Rectal smooth muscle tissue (tissue), 1 donor: ENCODE data around the gene IFI16.
"Not testable (repeated sequence)": the region's sequence is repeated elsewhere in the genome, so short reads cannot be mapped to it uniquely, and the experiment has no call there.

Source experiments
- H3K27ac ChIP-seq: one replicate; pipeline ENCODE4 v1.7.0; 2013; ENCODE audit warnings: low read depth, low read length, inconsistent platforms
- H3K27me3 ChIP-seq: one replicate; pipeline ENCODE4 v1.7.0; 2013; ENCODE audit warnings: low read length; ENCODE audit not compliant: control insufficient read depth, insufficient read depth
- H3K36me3 ChIP-seq: one replicate; pipeline ENCODE4 v1.7.0; 2013; ENCODE audit warnings: low read length; ENCODE audit not compliant: control insufficient read depth, insufficient read depth
- H3K4me1 ChIP-seq: one replicate; pipeline ENCODE4 v1.7.0; 2013; ENCODE audit warnings: low read length; ENCODE audit not compliant: control insufficient read depth, insufficient read depth
- H3K4me3 ChIP-seq: one replicate; pipeline ENCODE4 v1.7.0; 2013; ENCODE audit warnings: low read length
- H3K9ac ChIP-seq: one replicate; pipeline ENCODE4 v1.7.0; 2013; ENCODE audit warnings: low read length

Gene IFI16

GRCh38 chr1:159010391-159010790 lies 684 bp downstream of the IFI16 start:
- peak overlapping the region; percentile 83 for H3K27ac ChIP-seq
- no peaks in the 10 kb centered on the region for H3K36me3 ChIP-seq
- H3K27me3 ChIP-seq, result no peaks in the 10 kb centered on the region
- peaks cover 4% of the 10 kb centered on the region for H3K4me1 ChIP-seq
- H3K4me3 ChIP-seq, result peak overlapping the region; percentile 78
- peak overlapping the region; percentile 45 for H3K9ac ChIP-seq

DNA sequence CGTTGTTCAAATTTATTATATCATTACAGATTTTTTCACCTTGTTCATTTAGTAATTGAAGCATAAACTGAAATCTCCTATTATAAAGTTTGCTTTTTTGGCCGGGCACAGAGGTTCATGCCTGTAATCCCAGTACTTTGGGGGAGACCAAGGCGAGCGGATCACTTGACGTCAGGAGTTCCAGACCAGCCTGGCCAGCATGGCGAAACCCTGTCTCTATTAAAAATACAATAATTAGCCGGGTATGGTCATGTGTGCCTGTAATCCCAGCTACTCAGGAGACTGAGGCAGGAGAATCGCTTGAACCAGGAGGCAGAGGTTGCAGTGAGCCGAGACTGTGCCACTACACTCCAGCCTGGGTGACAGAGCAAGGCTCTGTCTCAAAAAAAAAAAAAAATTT lies 1.3 kb downstream of the IFI16 start:
- peak overlapping the region; percentile 8 for H3K27ac ChIP-seq
- H3K27me3 ChIP-seq, H3K4me1 ChIP-seq, H3K9ac ChIP-seq, H3K36me3 ChIP-seq: not testable (repeated sequence)
- H3K4me3 ChIP-seq, result peak overlapping the region; percentile 78

DNA sequence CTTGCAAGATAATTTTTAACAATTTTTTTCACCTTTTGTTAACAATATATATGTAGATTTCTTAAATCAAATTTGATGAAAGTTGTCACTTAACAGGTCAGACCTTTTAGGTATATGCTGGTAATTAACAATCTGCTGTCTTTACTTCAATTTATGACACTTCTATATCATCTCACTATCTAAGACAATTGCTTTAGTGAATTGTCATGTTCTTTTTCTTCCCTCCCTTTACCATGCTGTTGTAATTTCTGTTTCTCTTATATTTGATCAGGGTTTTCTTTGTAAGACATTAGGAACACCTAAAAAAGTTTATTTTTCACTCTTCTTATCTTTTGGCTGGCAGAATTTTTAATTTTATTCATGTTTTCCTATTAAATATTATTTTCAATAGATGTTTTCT lies 2.0 kb downstream of the IFI16 start:
- no peak overlapping the region for H3K27ac ChIP-seq
- H3K4me3 ChIP-seq, result peak overlapping the region; percentile 32
- H3K9ac ChIP-seq, result no peak overlapping the region
- H3K27me3 ChIP-seq, result no peaks in the 10 kb centered on the region
- H3K36me3 ChIP-seq, result no peaks in the 10 kb centered on the region
- H3K4me1 ChIP-seq, result peaks cover 4% of the 10 kb centered on the region

GRCh38 chr1:159012495-159012894 lies 2.8 kb downstream of the IFI16 start:
- H3K4me3 ChIP-seq, result peak overlapping the region; percentile 32
- no peak overlapping the region for H3K27ac ChIP-seq
- H3K27me3 ChIP-seq, result no peaks in the 10 kb centered on the region
- H3K4me1 ChIP-seq, result peaks cover 4% of the 10 kb centered on the region
- no peaks in the 10 kb centered on the region for H3K36me3 ChIP-seq
- H3K9ac ChIP-seq, result no peak overlapping the region

DNA sequence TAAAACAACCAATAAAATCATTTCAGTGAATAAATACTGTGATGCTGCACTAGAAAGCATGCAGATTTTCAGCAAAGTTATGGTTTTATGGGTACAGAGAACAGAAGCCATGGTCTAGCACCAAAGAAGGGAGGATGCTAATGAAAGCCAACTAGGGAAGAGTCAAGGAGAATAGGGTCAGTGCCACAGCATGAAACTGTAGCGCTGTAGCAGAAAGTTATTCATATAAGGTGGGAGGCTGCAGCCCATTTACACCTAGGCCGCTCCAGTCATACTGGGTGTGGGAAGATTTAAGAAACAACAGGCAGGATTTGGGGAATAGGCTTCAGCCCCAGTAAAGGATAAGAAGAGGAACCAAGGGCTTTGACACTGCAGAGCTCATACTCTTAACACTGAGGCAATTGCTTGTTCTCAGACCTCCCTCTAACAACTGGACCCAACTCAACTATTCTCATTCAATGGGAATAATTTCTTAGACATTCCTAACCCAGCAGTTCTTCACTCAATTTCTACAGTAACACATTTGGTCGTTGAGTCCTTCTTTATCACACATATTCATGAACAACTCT lies 4.4 kb downstream of the IFI16 start:
- Histone ChIP-seq H3K27ac (no peak overlapping the region), H3K4me1 (peaks cover 2% of the 10 kb centered on the region), H3K4me3 (peak overlapping the region; percentile 40), H3K9ac (no peak overlapping the region), H3K36me3 (no peaks in the 10 kb centered on the region), H3K27me3 (no peaks in the 10 kb centered on the region)

- Histone ChIP-seq H3K9ac (no peak overlapping the region), H3K4me1 (no peaks in the 10 kb centered on the region), H3K36me3 (no peaks in the 10 kb centered on the region), H3K4me3 (peak overlapping the region; percentile 9), H3K27me3 (no peaks in the 10 kb centered on the region), H3K27ac (no peak overlapping the region)
These were observed 5.1 kb downstream of the IFI16 start for GRCh38 chr1:159014851-159015250.

DNA sequence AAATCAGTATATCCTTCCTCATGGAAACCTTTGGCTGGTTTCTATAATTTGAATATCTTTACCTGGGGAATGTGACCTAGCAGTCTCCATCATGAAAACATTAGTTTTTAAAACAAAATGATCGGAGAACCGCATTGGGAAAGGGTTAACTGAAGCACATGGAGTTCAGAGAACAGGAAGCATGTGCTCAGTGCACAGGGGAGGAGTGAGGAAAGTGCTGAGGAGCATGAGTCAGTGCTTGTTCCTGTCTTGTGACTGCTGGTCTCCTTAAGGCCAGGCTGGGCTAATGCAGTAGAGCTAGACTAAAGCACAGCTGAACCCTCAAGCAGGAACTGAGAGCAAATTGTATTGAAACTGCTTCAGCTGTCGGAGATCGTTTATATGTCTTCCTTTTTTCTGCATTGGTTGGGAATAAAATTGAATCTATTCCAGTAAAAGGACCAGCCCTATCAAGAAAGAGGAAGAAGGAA lies 5.8 kb downstream of the IFI16 start:
- Histone ChIP-seq H3K36me3 (no peaks in the 10 kb centered on the region), H3K9ac (no peak overlapping the region), H3K4me1 (no peaks in the 10 kb centered on the region), H3K27ac (no peak overlapping the region), H3K4me3 (no peak overlapping the region), H3K27me3 (no peaks in the 10 kb centered on the region)

DNA sequence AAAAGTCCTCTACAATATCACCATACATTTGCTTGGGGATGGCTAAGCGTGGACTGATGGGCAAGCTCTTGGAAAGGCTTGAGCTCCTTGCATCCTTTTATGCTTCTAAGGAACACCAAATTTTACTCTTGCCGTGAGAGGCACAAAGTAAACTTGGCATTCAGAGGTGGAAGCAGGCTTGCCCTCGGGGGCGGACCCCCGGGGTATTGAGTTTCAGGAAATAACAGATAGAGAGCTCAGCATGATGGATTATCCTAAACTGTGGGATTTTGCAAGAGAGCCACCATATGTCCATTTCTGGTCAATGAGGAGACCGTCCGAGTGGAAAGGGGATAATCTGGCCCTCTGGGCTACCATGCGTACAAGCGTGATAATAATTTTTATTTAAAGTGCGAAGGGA lies 14.0 kb downstream of the IFI16 start:
- H3K27ac ChIP-seq, result no peak overlapping the region
- H3K27me3 ChIP-seq, result no peaks in the 10 kb centered on the region
- peaks cover 3% of the 10 kb centered on the region for H3K36me3 ChIP-seq
- H3K4me3 ChIP-seq, result no peak overlapping the region
- peaks cover 3% of the 10 kb centered on the region for H3K4me1 ChIP-seq
- no peak overlapping the region for H3K9ac ChIP-seq

GRCh38 chr1:159025043-159025442 lies 15.3 kb downstream of the IFI16 start:
- Histone ChIP-seq H3K4me3 (no peak overlapping the region), H3K36me3 (peaks cover 3% of the 10 kb centered on the region), H3K9ac (no peak overlapping the region), H3K27me3 (no peaks in the 10 kb centered on the region), H3K27ac (no peak overlapping the region), H3K4me1 (peaks cover 4% of the 10 kb centered on the region)

DNA sequence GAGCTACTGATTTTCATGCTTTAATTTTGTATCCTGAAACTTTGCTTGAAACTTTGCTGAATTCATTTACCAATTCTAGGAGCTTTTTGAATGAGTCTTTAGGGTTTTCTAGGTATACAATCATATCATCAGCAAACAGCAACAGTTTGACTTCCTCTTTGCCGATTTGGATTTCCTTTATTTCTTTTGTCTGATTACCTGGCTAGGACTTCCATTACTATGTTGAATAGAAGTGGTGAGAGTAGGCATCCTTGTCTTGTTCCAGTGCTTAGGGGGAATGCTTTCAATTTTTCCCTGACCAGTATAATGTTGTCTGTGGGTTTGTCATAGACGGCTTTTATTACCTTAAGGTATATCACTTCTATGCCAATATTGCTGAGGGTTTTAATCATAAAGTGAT lies 17.1 kb downstream of the IFI16 start:
- not testable (repeated sequence) for H3K4me3 ChIP-seq, H3K27ac ChIP-seq, H3K4me1 ChIP-seq, H3K36me3 ChIP-seq, H3K27me3 ChIP-seq, H3K9ac ChIP-seq

DNA sequence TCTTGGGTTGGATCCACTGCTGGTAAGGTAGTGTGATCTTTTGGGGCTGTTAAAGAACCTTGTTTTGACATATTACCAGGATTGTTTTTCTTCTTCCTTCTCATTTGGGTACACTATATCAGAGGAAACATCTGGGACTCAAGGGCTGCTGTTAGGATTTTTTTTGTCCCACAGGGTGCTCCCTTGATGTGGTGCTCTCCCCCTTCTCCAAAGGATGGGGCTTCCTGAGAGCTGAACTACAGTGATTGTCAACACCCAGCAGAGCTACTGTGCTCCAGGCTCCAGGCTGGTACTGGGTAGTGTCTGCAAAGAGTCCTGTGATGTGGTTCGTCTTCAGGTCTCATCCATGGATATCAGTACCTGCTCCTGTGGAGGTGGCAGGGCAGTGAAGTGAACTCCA lies 20.6 kb downstream of the IFI16 start:
- Histone ChIP-seq H3K27me3 (no peaks in the 10 kb centered on the region), H3K4me3 (no peak overlapping the region), H3K9ac (no peak overlapping the region), H3K27ac (no peak overlapping the region), H3K4me1 (peaks cover 4% of the 10 kb centered on the region), H3K36me3 (peaks cover 11% of the 10 kb centered on the region)

GRCh38 chr1:159030877-159031447 lies 21.3 kb downstream of the IFI16 start:
- Histone ChIP-seq H3K9ac (no peak overlapping the region), H3K27ac (no peak overlapping the region), H3K27me3 (no peaks in the 10 kb centered on the region), H3K4me3 (no peak overlapping the region), H3K36me3 (peaks cover 13% of the 10 kb centered on the region), H3K4me1 (peaks cover 4% of the 10 kb centered on the region)

DNA sequence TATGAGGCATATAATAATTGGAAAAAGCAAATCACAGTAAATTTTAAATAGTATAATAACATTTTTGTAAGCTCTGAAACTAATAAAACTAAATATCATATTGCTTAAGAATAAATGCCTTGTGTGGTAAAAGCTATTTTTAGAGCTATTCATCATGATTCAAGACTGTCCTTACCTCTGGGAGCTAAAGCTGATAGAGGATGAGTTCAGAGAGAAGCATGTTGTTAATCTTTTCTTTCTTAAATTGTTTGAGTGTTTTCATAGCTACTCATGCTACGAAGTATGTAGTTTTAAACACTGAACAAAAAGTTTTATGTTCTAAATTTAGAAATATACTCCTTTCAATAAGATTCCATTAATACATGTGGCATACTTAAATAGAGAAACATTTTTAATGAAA lies 30.5 kb downstream of the IFI16 start:
- Histone ChIP-seq H3K4me3 (no peak overlapping the region), H3K4me1 (no peaks in the 10 kb centered on the region), H3K27me3 (no peaks in the 10 kb centered on the region), H3K9ac (no peak overlapping the region), H3K36me3 (peaks cover 8% of the 10 kb centered on the region), H3K27ac (no peak overlapping the region)
